ENCODE measurements around the gene LIPG. TPM values are rescaled to one million over a fixed set of nuclear protein-coding genes. Genes with fewer than 3 reads are reported as not detected.

Gene LIPG
- total RNA-seq, 1 donor from 2014 or later = 1.5 TPM

DNA sequence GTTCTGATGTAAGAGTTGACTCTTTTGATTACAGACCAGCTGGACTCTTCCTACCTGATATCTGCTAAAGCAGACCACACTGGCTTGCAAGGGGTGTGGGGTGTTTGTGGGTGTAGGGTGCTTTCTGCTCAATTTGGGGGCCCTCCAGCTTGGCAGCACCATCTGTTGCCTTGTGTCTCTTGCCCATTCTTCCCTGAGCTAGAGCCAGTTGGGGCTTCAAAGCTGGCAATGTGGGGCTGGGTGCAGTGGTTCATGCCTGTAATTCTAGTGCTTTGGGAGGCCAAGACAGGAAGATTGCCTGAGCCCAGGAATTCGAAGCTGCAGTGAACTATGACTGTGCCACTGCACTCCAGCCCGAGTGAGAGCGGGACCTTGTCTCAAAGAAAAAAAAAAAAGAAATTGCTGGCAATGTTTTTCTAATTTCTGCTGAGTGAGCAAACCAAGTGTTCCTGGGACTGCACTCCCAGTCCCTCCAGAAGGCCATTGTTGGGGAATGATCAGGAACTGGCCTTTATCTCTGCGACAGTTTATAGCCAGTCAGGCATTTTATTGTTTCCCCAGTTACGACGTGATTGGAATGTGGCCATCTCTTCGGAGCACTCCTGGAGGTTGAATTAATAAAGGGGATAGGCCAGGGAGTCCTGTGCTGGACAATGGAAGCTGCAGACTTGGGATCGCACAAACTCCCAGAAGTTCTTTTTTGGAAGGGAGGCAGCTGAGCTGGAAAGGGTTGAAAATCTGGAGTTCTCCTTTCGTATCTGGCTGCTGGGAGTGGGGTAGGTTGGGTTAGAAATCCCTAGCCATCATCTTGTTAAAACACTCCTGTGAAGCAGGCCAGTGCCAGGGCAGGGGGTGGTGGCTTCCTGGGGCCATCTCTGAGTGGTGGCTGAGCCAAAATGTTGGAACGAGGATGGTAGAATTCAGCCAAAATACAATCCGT, 57.2 kb downstream of the LIPG start:
- H3K9me3 Mint-ChIP-seq (ENCODE audit: low read depth) = no peaks in the 10 kb centered on the region
- H3K27me3 Mint-ChIP-seq (ENCODE audit: low read depth) = peaks cover 13% of the 10 kb centered on the region
- TF ChIP-seq, protein P1, sequence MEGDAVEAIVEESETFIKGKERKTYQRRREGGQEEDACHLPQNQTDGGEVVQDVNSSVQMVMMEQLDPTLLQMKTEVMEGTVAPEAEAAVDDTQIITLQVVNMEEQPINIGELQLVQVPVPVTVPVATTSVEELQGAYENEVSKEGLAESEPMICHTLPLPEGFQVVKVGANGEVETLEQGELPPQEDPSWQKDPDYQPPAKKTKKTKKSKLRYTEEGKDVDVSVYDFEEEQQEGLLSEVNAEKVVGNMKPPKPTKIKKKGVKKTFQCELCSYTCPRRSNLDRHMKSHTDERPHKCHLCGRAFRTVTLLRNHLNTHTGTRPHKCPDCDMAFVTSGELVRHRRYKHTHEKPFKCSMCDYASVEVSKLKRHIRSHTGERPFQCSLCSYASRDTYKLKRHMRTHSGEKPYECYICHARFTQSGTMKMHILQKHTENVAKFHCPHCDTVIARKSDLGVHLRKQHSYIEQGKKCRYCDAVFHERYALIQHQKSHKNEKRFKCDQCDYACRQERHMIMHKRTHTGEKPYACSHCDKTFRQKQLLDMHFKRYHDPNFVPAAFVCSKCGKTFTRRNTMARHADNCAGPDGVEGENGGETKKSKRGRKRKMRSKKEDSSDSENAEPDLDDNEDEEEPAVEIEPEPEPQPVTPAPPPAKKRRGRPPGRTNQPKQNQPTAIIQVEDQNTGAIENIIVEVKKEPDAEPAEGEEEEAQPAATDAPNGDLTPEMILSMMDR (IDR thresholded peaks at IDR 0.05) = no peak
- DNase-seq (ENCODE audit: low spot score) = no peak
- H3K4me3 Mint-ChIP-seq (ENCODE audit: unreplicated experiment) = no peak overlapping the region
- H3K4me1 Mint-ChIP-seq (ENCODE audit: low read depth) = peaks cover 3% of the 10 kb centered on the region
- no peak overlapping the region for H3K27ac Mint-ChIP-seq (ENCODE audit: unreplicated experiment)
- no peaks in the 10 kb centered on the region for H3K36me3 Mint-ChIP-seq (ENCODE audit: low read depth)

DNA sequence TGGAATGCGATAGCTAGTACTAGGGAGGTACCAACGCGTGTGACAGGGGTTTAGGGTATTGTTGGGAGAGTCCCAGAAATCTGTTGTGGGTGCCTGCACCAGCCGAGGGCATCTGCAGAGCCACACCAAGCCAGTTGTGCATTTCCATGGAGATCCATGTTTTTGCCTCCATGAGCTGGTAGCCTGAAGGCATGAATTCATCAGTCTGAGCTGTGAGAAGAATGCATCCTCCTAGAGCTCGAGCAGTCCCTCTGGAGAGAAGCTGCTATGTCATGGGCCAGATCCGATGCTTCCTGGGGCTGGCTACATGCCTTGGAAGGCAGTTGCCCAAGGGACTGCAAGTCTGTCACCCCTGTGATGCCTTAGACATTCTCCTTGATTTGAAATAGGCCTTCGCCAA, 57.9 kb downstream of the LIPG start:
- no peaks in the 10 kb centered on the region for H3K9me3 Mint-ChIP-seq (ENCODE audit: low read depth)
- peaks cover 12% of the 10 kb centered on the region for H3K27me3 Mint-ChIP-seq (ENCODE audit: low read depth)
- TF ChIP-seq, protein P1 (IDR thresholded peaks at IDR 0.05) = no peak
- H3K27ac Mint-ChIP-seq (ENCODE audit: unreplicated experiment) = no peak overlapping the region
- H3K4me1 Mint-ChIP-seq (ENCODE audit: low read depth) = peaks cover 5% of the 10 kb centered on the region
- no peak for DNase-seq (ENCODE audit: low spot score)
- H3K4me3 Mint-ChIP-seq (ENCODE audit: unreplicated experiment) = no peak overlapping the region
- H3K36me3 Mint-ChIP-seq (ENCODE audit: low read depth) = no peaks in the 10 kb centered on the region

DNA sequence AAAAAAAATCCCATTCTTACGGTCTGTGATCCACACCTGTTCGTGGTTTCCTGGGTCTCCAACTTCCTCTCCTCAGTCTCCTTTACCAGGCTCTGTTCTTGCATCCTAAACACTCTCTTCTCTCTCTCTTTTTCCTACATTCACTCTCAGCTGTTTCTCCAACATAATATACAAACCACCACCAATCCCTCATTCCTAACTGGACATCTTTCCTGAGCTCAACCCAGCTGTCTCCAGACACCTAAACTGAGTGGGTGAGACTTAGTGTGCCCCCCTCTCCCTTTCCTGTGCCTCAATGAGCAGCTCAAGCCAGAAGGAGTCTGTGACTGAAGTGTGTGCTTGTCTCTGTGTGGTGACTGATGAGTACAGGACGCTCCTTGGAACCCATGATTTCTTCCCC, 59.4 kb downstream of the LIPG start:
- peaks cover 7% of the 10 kb centered on the region for H3K27me3 Mint-ChIP-seq (ENCODE audit: low read depth)
- TF ChIP-seq, protein P1 (IDR thresholded peaks at IDR 0.05) = no peak
- H3K36me3 Mint-ChIP-seq (ENCODE audit: low read depth) = no peaks in the 10 kb centered on the region
- no peak overlapping the region for H3K4me3 Mint-ChIP-seq (ENCODE audit: unreplicated experiment)
- peaks cover 10% of the 10 kb centered on the region for H3K4me1 Mint-ChIP-seq (ENCODE audit: low read depth)
- no peaks in the 10 kb centered on the region for H3K9me3 Mint-ChIP-seq (ENCODE audit: low read depth)
- H3K27ac Mint-ChIP-seq (ENCODE audit: unreplicated experiment) = no peak overlapping the region
- no peak for DNase-seq (ENCODE audit: low spot score)

DNA sequence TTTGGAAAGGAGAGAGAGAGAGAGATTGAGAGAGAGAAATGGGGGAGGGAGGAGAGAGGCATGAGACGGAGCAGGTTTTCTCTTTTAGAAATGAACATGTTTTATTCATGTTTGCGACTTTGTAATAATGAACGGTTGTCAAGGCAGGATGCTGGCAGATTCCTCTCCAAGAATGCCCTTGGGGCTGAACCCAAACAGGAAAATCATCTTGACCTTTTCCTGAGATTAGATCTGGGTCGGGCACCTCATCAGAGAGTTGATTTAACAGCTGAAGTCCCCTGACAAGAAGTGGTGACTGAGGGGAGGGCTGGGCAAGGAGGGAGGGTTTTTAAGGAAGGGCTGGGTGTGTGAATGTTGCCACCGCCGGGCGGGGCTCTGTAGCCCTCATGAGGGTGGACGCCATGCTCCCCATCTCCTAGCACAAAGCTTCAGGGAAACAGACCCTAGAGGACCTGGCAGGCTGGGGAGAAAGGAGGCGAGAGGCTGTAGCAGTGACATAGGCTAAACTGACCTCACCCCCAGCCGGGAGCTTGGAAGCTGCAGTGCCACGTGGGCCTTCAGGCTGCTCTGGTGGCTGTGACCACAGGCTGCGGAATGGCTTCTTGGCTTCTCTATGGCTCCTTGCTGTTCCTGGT, 60.0 kb downstream of the LIPG start:
- DNase-seq (ENCODE audit: low spot score) = no peak
- H3K27ac Mint-ChIP-seq (ENCODE audit: unreplicated experiment) = no peak overlapping the region
- H3K4me3 Mint-ChIP-seq (ENCODE audit: unreplicated experiment) = no peak overlapping the region
- peaks cover 10% of the 10 kb centered on the region for H3K4me1 Mint-ChIP-seq (ENCODE audit: low read depth)
- no peaks in the 10 kb centered on the region for H3K36me3 Mint-ChIP-seq (ENCODE audit: low read depth)
- TF ChIP-seq, protein P1 (IDR thresholded peaks at IDR 0.05) = no peak
- H3K27me3 Mint-ChIP-seq (ENCODE audit: low read depth) = peaks cover 7% of the 10 kb centered on the region
- no peaks in the 10 kb centered on the region for H3K9me3 Mint-ChIP-seq (ENCODE audit: low read depth)

DNA sequence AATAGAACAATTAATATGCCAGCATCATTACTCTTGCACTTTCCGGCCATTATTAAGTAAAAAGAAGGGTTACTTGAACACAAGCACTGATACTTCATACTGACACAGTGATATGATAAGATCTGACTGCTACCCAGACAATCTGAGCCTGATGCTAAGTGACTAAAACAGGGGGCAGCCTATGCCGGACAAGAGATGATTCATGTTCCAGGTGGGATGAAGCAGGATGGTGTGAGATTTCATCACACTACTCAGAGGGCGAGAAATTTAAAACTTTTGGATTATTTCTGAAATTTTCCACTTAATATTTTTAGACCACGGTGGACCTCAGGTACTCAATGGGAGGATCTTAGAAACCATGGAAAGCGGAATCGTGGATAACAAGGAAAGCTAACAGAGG, 61.7 kb downstream of the LIPG start:
- H3K4me3 Mint-ChIP-seq (ENCODE audit: unreplicated experiment) = no peak overlapping the region

More for the DNA sequence above, 61.7 kb downstream of the LIPG start:
- Mint-ChIP-seq H3K27me3 (ENCODE audit: low read depth) (peaks cover 7% of the 10 kb centered on the region), H3K9me3 (ENCODE audit: low read depth) (no peaks in the 10 kb centered on the region), H3K27ac (ENCODE audit: unreplicated experiment) (no peak overlapping the region), H3K36me3 (ENCODE audit: low read depth) (no peaks in the 10 kb centered on the region), H3K4me1 (ENCODE audit: low read depth) (peaks cover 10% of the 10 kb centered on the region)
- TF ChIP-seq, protein P1 (IDR thresholded peaks at IDR 0.05) = no peak
- DNase-seq (ENCODE audit: low spot score) = no peak
